Vagina (tissue), 2 donors: ENCODE data around the gene GTSE1.

Experiments
- CTCF ChIP-seq, 3 experiments: fragments of 450-650 bp in 2 of 3; fragments of 200-600 bp in 1 of 3; sonication (generic) in 1 of 3; IDR thresholded peaks; one replicate each; pipeline ENCODE4 v1.5.1; 2017 to 2019; ENCODE audit warnings: antibody characterized with exemption in 3 of 3, mild to moderate bottlenecking in 2 of 3, moderate library complexity in 2 of 3
- POLR2A ChIP-seq, 2 donors: fragments of 450-650 bp; IDR thresholded peaks; one replicate each; pipeline ENCODE4 v1.6.1; 2017; ENCODE audit warnings: antibody characterized with exemption in 2 of 2, mild to moderate bottlenecking in 2 of 2, moderate library complexity in 2 of 2

- TF ChIP-seq CTCF (IDR thresholded peaks at IDR 0.05) = no peak
- no peak for TF ChIP-seq POLR2A (IDR thresholded peaks at IDR 0.05)
Observed at GRCh38 chr22:46377525-46378425, 81.1 kb downstream of the GTSE1 start.
